Neural progenitor cell (in vitro differentiated cells): Measurements from ENCODE around the gene ETFBKMT.
A peak's percentile ranks its signal among the peaks of the same experiment; 100 is the strongest.

Source experiments
- CTCF ChIP-seq: fragments of 200-600 bp; sonication (generic); IDR thresholded peaks from 2 replicates; pipeline ENCODE4 v1.5.1; 2017; ENCODE audit warnings: antibody characterized with exemption, mild to moderate bottlenecking
- EZH2 ChIP-seq: fragments of 200-600 bp; sonication (generic); IDR thresholded peaks from 2 replicates; pipeline ENCODE4 v1.6.1; 2017; ENCODE audit warnings: antibody characterized with exemption, mild to moderate bottlenecking, moderate library complexity

GRCh38 chr12:31682136-31682962 is 22.9 kb downstream of the ETFBKMT start:
- TF ChIP-seq CTCF (peak; percentile 83), EZH2 (no peak)
